ENCODE measurements around the gene AMOTL1. TPM values are rescaled to one million over a fixed set of nuclear protein-coding genes. Genes with fewer than 3 reads are reported as not detected.

Gene AMOTL1
- total RNA-seq, 3 donors from 2014 or later, result 6.5 to 94.7 (median 11.3) TPM

- no peaks in the 10 kb centered on the region for H3K9me3 ChIP-seq
- no peaks in the 10 kb centered on the region for H3K36me3 ChIP-seq (ENCODE audit: low read depth)
- DNase-seq, result no peak
- no peak overlapping the region for H3K4me3 ChIP-seq
- ATAC-seq, result no peak
- intact Hi-C loops (cut with DNase I, micrococcal nuclease), result no loop called here
- TF ChIP-seq CTCF (IDR thresholded peaks at IDR 0.05), result no peak
- H3K4me1 ChIP-seq (ENCODE audit: low read depth), result no peaks in the 10 kb centered on the region
Measured at GRCh38 chr11:94854770-94855633, 86.8 kb downstream of the AMOTL1 start.

DNA sequence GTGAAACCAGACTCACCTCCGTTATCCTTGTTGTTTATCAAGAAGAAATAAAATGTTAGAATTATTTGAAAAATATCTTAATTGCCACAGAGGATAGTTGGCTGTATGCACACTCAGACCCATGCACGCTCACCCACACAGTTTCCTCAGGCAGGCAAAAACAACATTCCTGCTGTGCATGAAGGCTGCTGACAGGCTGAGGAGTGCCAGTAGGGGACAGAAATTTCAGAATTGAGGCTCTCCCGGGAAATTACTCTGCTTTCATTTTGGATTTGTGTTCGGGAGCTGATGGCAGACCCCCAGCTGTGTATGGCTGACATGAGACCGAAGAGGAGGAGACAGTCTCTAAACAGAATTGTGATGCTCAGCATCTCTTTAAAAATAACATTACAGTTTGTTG is 87.5 kb downstream of the AMOTL1 start:
- Histone ChIP-seq H3K4me1 (ENCODE audit: low read depth) (no peaks in the 10 kb centered on the region), H3K9me3 (no peaks in the 10 kb centered on the region), H3K4me3 (no peak overlapping the region), H3K36me3 (ENCODE audit: low read depth) (no peaks in the 10 kb centered on the region)
- TF ChIP-seq CTCF (IDR thresholded peaks at IDR 0.05), result no peak
- intact Hi-C loops (cut with DNase I, micrococcal nuclease), result no loop called here
- ATAC-seq (no peak), DNase-seq (no peak)

DNA sequence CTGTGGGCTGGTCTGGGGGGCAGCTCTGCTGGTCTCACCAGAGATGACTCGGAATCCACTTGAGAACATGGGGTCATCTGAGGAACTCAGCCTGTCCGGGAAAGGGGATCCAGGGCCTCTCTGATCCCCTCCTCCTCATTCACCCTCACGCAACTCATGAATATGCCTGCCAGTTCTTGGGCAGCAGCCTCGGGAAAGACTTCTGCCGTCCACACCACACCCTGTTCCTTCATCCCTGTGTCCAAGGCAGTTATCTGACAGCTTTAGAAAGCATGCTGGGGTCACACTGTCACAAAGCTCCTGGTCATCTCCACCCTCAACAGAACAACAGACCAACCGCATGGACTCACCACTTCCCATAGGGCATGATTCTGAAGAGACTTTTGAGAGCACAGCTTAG is 88.3 kb downstream of the AMOTL1 start:
- intact Hi-C loops (cut with DNase I, micrococcal nuclease), result no loop called here
- Histone ChIP-seq H3K4me3 (no peak overlapping the region), H3K4me1 (ENCODE audit: low read depth) (no peaks in the 10 kb centered on the region), H3K9me3 (no peaks in the 10 kb centered on the region), H3K36me3 (ENCODE audit: low read depth) (no peaks in the 10 kb centered on the region)
- ATAC-seq, result no peak
- no peak for TF ChIP-seq CTCF (IDR thresholded peaks at IDR 0.05)
- no peak for DNase-seq

DNA sequence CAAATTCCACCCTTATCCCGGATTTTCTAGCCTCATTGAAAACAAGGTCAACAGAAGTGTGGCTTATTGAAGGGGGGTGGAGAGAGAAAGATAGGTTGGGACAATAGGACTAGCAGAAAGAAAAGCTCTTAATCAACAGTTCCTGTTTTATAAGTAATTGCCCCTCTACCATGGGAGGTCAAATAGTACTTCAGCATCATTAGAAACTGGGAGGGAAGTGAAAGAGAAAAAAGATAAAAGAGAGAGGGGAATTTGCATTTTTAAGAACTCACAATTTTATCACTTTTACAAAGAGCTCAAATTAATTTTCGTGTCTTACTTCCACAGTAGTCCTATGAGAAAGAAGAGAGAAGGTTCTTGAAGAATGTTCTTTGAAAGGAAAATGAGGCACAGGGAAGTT is 89.2 kb downstream of the AMOTL1 start:
- intact Hi-C loops (cut with DNase I, micrococcal nuclease), result no loop called here
- no peak for DNase-seq
- Histone ChIP-seq H3K4me3 (no peak overlapping the region), H3K4me1 (ENCODE audit: low read depth) (no peaks in the 10 kb centered on the region), H3K9me3 (no peaks in the 10 kb centered on the region), H3K36me3 (ENCODE audit: low read depth) (no peaks in the 10 kb centered on the region)
- TF ChIP-seq CTCF (IDR thresholded peaks at IDR 0.05), result no peak
- no peak for ATAC-seq

- TF ChIP-seq CTCF (IDR thresholded peaks at IDR 0.05), result no peak
- no peaks in the 10 kb centered on the region for H3K4me1 ChIP-seq (ENCODE audit: low read depth)
- intact Hi-C loops (cut with DNase I, micrococcal nuclease), result no loop called here
- H3K9me3 ChIP-seq, result no peaks in the 10 kb centered on the region
- no peak for DNase-seq
- ATAC-seq, result no peak
- no peaks in the 10 kb centered on the region for H3K36me3 ChIP-seq (ENCODE audit: low read depth)
- no peak overlapping the region for H3K4me3 ChIP-seq
Measured at GRCh38 chr11:94858012-94858705, 90.0 kb downstream of the AMOTL1 start.
